GM13976 (cell line): ENCODE data around the gene ANTXR2.

Experiments
- DNase-seq: peaks from one replicate; pipeline ENCODE4 v3.0.0; 2012; ENCODE audit warnings: low spot score
- in situ Hi-C: fragments of 300-500 bp; cut with MboI; formaldehyde crosslinking; loops from one replicate; pipeline ENCODE4 v1.12.0; 2022; ENCODE audit warnings: low sequenced_read_pairs, mixed read lengths, inconsistent platforms; ENCODE audit not compliant: unreplicated experiment
- TF ChIP-seq, protein P1 (sequence below): IDR thresholded peaks from 2 replicates; pipeline ENCODE4 v1.5.1; 2012; ENCODE audit warnings: borderline replicate concordance, mild to moderate bottlenecking; ENCODE audit not compliant: insufficient read depth; ENCODE audit errors: extremely low read depth, missing control alignments, control extremely low read depth

ANTXR2 gene

DNA sequence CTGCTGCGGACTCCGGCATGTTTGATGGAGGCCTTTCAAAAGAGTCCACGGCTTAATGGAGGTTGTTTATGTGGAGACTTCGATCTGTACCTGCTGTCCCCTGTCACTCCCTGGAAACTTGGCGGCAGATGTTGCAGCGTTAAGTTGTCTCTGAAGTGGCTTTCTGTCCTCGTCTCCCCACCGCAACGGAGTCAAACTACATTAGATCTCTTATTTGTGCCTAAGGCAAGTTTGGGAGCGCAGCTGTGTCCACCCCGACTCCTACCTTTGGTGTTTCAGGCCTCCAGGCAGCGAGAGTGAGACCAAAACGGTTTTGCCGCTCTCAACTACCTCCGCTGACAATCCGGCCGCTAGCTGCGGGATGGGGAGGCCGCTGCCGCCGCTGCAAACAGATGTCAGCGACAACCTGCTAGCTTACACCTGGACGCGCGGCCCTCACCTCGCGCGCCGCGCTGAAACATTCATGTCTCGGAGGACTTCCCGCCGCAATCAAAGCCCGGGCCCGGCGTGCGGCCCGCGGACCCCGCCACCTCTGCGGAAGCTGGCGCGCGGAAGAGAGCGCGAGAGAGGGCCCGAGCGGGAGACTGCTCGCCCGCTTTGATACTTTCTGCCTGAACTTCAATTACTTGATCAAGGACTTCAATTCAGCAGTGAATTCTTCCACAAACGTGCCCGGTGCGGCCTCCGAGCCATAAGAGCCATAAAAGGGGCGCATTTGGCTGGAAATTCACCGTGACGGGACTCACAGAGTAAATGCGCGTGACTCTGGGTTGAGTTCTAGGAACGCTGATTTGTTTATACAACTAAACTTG lies 108.4 kb downstream of the ANTXR2 start:
- DNase-seq, result no peak
- TF ChIP-seq, protein P1, sequence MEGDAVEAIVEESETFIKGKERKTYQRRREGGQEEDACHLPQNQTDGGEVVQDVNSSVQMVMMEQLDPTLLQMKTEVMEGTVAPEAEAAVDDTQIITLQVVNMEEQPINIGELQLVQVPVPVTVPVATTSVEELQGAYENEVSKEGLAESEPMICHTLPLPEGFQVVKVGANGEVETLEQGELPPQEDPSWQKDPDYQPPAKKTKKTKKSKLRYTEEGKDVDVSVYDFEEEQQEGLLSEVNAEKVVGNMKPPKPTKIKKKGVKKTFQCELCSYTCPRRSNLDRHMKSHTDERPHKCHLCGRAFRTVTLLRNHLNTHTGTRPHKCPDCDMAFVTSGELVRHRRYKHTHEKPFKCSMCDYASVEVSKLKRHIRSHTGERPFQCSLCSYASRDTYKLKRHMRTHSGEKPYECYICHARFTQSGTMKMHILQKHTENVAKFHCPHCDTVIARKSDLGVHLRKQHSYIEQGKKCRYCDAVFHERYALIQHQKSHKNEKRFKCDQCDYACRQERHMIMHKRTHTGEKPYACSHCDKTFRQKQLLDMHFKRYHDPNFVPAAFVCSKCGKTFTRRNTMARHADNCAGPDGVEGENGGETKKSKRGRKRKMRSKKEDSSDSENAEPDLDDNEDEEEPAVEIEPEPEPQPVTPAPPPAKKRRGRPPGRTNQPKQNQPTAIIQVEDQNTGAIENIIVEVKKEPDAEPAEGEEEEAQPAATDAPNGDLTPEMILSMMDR, result no peak
- in situ Hi-C loops, result no loop called here

DNA sequence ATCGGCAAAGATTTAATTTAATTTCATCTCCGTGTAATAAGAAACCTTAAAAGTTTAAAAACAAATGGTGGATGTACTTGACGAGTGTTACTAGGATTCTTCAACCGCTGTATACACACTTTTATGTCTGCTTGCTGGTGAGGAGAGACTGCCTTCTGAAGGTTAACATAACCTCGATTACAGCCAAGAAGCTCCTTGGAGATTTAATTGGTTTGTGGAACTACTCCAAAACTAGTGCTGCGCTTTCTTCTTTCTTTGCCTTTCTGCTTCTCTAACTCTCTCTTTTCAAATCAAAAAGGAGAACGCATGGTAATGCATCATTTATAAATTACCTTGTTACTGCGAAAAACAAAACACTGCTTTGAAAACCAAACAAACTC lies 109.0 kb downstream of the ANTXR2 start:
- TF ChIP-seq, protein P1, result no peak
- in situ Hi-C loops, result no loop called here

DNA sequence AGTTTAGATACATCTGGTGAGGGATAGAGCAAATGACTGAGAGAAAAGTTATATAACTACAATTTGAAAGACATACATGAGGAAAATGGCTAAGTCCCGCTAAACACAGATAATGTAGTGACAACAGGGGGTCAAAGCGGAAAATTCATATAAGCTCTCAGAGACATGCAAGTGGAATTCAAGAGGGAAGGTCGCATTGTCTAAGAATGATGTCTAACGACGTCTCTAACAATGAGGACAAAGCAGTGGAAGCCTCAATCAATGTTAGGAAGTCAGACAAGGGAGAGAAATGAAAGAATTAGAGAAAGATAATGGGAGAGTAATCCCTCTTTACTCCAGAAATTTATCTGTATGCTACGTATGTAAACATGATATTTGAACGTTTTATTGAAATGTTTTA lies 113.4 kb downstream of the ANTXR2 start:
- in situ Hi-C loops, result no loop called here
- TF ChIP-seq, protein P1, result no peak
- DNase-seq, result no peak

More for the DNA sequence above, 109.0 kb downstream of the ANTXR2 start:
- no peak for DNase-seq

DNA sequence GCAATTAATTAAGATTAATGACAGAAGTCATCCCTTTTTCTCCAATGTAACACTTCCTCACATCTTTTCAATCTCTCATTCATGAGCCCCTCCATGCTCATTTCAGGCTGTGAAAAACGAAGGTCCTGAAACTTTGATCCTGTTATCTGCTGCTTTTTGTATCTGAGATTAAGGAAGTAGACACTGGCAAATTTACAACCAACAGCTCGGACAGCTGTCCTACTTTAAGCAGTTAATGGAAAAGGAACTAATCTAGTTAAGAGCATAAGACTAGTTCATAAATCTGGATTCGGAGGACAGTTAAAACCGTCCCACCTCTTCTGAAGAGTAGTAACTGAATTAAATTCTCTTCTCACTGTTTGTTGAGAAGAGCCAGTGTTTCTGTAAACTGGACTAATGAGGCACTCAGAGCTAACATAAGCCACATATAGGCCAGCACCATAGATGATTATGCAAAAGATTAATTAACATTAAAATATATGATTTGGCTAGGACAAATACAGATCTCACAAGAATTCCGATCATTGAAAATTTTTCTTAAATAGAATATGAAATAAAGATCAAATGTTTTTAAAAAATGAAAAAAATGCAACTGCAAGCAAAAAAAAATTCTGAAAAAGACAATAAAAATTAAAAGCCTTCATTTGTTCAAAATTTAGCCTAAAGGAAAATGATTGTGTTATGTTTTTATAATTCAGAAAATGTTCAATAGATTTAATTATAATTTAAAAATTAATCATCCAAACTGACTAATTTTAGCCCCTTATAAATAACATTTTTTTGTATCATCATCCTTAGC lies 114.4 kb downstream of the ANTXR2 start:
- TF ChIP-seq, protein P1, result no peak
- no peak for DNase-seq
- in situ Hi-C loops, result no loop called here

DNA sequence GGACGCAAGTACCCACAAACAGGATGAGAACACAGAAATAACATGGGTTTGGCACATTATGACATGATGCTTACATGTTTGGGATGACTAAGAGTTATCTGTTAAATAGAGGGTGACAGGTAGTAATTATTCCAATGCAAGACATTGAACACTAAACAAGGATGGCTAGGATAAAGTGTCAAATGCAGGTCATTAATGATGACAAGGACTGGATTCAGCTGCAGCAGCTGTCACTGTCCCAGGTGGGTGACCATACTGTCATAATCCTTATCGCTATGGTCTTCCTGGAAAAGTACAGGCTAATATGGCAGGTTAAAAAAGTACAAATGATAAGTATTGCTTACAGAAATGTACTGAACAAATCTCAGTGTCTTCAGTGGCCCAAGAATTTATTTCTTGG lies 123.9 kb downstream of the ANTXR2 start:
- DNase-seq, result no peak
- TF ChIP-seq, protein P1, result no peak
- in situ Hi-C loops, result no loop called here

DNA sequence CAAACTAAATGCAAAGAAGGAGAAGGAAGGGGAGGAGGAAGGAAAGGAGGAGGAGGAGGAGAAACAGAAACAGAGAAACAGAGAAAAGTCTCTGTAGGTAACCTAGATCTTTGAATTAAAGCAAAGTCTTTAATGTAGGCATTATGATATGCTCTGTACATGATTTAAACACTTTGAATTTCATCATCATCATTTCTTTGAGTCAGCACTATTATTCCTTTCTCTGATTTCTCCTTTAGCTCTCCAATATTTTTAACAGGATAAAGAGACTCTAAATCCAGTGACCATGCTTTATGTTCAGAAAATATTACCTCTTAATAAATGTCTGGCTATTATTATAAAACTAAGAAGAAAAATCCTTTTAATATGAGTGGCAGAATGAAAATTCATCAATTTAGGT lies 124.3 kb downstream of the ANTXR2 start:
- TF ChIP-seq, protein P1, result no peak
- no peak for DNase-seq
- in situ Hi-C loops, result no loop called here
